Measurements from ENCODE around the gene ASGR1.

DNA sequence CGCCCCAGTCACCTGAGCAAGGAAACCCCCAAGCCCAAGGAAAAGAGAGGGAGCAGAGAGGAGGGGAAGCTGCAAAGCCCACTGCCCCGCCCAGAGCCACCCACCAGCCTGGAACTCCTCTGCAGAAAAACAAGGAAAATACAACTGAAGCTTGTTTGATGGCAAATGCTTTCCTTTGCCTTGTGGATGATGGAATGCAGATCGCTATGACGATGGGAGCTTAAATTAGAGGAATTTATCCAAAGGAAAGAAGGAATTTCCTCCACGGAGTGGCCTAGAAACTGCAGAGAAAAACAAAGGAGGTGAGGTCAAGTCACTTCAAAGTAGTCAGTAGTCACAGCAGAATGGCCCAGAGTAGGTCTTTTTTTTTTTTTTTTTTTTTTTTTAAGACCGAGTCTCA lies 33.1 kb downstream of the ASGR1 start:
- TF ChIP-seq, protein P1, sequence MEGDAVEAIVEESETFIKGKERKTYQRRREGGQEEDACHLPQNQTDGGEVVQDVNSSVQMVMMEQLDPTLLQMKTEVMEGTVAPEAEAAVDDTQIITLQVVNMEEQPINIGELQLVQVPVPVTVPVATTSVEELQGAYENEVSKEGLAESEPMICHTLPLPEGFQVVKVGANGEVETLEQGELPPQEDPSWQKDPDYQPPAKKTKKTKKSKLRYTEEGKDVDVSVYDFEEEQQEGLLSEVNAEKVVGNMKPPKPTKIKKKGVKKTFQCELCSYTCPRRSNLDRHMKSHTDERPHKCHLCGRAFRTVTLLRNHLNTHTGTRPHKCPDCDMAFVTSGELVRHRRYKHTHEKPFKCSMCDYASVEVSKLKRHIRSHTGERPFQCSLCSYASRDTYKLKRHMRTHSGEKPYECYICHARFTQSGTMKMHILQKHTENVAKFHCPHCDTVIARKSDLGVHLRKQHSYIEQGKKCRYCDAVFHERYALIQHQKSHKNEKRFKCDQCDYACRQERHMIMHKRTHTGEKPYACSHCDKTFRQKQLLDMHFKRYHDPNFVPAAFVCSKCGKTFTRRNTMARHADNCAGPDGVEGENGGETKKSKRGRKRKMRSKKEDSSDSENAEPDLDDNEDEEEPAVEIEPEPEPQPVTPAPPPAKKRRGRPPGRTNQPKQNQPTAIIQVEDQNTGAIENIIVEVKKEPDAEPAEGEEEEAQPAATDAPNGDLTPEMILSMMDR (IDR thresholded peaks at IDR 0.05), result no peak
- no peak for TF ChIP-seq POLR2A (IDR thresholded peaks at IDR 0.05)

All from heart left ventricle (tissue), 13 donors.